Natural killer cell (primary cell): ENCODE results near the gene FOXD2. TPM values are rescaled to one million over a fixed set of nuclear protein-coding genes. Genes with fewer than 3 reads are reported as not detected.
A peak's percentile ranks its signal among the peaks of the same experiment; 100 is the strongest.

ENCODE experiments used
- ATAC-seq, 3 donors: fragments of 150-1000 bp in 2 of 3; fragments of 200-7000 bp in 1 of 3; cut with Tn5 transposase; 1 replicate in 1 of 3; 2 replicates in 2 of 3; pipeline ENCODE4 v1.10.0; 2021; ENCODE audit warnings: mild to moderate bottlenecking in 2 of 3, moderate library complexity in 2 of 3
- DNase-seq, 2 donors: peaks; one replicate each; pipeline versions ENCODE4 v3.0.0 to v3.0.0-alpha.2; 2013 to 2021; ENCODE audit warnings: mixed read lengths in 1 of 2
- H3K27ac ChIP-seq: one replicate; pipeline ENCODE4 v1.5.1; 2013; ENCODE audit warnings: mild to moderate bottlenecking, low read length
- H3K27me3 ChIP-seq: one replicate; pipeline ENCODE4 v1.6.1; 2013; ENCODE audit warnings: low read length; ENCODE audit not compliant: control insufficient read depth, insufficient read depth
- H3K36me3 ChIP-seq: one replicate; pipeline ENCODE4 v1.6.1; 2013; ENCODE audit warnings: low read length; ENCODE audit not compliant: control insufficient read depth, insufficient read depth
- H3K4me1 ChIP-seq: one replicate; pipeline ENCODE4 v1.6.1; 2013; ENCODE audit warnings: low read length; ENCODE audit not compliant: control insufficient read depth, insufficient read depth
- H3K4me3 ChIP-seq: one replicate; pipeline ENCODE4 v1.5.1; 2013; ENCODE audit warnings: low read length
- H3K9me3 ChIP-seq: one replicate; pipeline ENCODE4 v1.6.1; 2013; ENCODE audit warnings: low read length; ENCODE audit not compliant: control insufficient read depth, insufficient read depth
- H3K27ac Mint-ChIP-seq, 2 donors: one replicate each; pipeline ENCODE4 v1.8.0; 2022; ENCODE audit warnings: mild to moderate bottlenecking in 2 of 2, mixed read lengths in 2 of 2, moderate library complexity in 1 of 2
- H3K27me3 Mint-ChIP-seq, 2 donors: one replicate each; pipeline ENCODE4 v1.8.0; 2022; ENCODE audit warnings: low read depth in 2 of 2, mixed read lengths in 2 of 2
- H3K36me3 Mint-ChIP-seq: one replicate; pipeline ENCODE4 v1.8.0; 2022; ENCODE audit warnings: mixed read lengths
- H3K4me1 Mint-ChIP-seq, 2 donors: one replicate each; pipeline ENCODE4 v1.8.0; 2022; ENCODE audit warnings: mixed read lengths in 2 of 2
- H3K4me3 Mint-ChIP-seq: one replicate; pipeline ENCODE4 v1.8.0; 2022; ENCODE audit warnings: mild to moderate bottlenecking, moderate library complexity, mixed read lengths
- H3K9me3 Mint-ChIP-seq, 2 donors: one replicate each; pipeline ENCODE4 v1.8.0; 2022; ENCODE audit warnings: mixed read lengths in 2 of 2
- WGBS: methylation state at CpG from one replicate; pipeline ENCODE4 v1.1.7; 2013; ENCODE audit warnings: missing lambda C conversion rate; ENCODE audit not compliant: insufficient coverage; 5-methylcytosine and 5-hydroxymethylcytosine counted together
- intact Hi-C: fragments of 100-400 bp; cut with micrococcal nuclease; formaldehyde crosslinking; loops from one replicate; pipeline ENCODE4 v1.14.2; 2022
- total RNA-seq, 4 donors: library from RNA; stranded (reverse); fragments of 120-200 nt in 1 of 4; gene quantifications; one replicate each; pipeline versions ENCODE4 v1.2.3 to v1.2.4, GENCODE V29; 2013 to 2022
- TF ChIP-seq, protein P1 (sequence below): fragments of 200-600 bp; IDR thresholded peaks from one replicate; pipeline ENCODE4 v1.8.0; 2022; ENCODE audit warnings: antibody characterized with exemption

The FOXD2 gene
- total RNA-seq, 3 donors from 2014 or later (not counting 1 experiment from before 2014, with no cell fraction given) = 0.49 to 1.4 (median 1.1) TPM

DNA sequence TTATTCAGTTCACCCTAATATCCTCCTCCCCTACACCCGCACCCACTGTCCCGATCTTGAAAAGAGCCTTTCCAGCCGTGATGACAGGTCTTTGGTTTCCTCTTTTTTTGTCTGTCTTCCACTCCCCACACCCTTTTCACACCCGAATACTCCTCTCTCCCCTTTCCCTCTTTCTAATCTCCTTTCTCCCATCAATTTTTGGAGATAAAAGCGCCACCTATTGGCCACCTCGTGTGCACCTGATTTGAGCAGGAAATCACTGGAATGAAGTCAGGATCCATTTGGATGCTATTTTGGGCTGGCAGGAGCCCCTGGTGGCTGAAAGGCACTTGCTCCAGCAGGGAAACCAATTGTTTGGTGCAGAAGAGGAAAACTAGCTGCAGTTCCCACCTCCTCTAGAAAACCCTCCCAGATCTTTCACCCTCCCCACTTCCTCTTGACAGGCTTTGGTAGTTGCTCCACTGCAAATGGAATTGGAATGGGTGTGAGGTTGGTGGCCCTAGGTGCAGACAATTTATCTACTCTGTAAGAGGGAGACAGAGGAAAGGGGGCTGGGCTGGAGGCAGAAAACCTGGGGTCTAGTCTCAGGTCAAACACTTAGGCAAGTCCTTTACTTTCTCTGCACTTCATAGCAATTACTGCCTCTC is 13.4 kb upstream of the FOXD2 start:
- Mint-ChIP-seq H3K9me3 (no peaks in the 10 kb centered on the region), H3K27me3 (peaks cover 0 to 3% of the 10 kb centered on the region in 2 donors), H3K4me1 (peaks cover 12 to 16% of the 10 kb centered on the region in 2 donors), H3K36me3 (no peaks in the 10 kb centered on the region), H3K4me3 (no peak overlapping the region), H3K27ac (no peak overlapping the region)
- Histone ChIP-seq H3K27me3 (no peaks in the 10 kb centered on the region), H3K4me1 (no peaks in the 10 kb centered on the region), H3K27ac (no peak overlapping the region), H3K36me3 (no peaks in the 10 kb centered on the region), H3K9me3 (no peaks in the 10 kb centered on the region), H3K4me3 (no peak overlapping the region)
- DNase-seq = peak in 1 of 2 donors; percentile 33
- TF ChIP-seq, protein P1, sequence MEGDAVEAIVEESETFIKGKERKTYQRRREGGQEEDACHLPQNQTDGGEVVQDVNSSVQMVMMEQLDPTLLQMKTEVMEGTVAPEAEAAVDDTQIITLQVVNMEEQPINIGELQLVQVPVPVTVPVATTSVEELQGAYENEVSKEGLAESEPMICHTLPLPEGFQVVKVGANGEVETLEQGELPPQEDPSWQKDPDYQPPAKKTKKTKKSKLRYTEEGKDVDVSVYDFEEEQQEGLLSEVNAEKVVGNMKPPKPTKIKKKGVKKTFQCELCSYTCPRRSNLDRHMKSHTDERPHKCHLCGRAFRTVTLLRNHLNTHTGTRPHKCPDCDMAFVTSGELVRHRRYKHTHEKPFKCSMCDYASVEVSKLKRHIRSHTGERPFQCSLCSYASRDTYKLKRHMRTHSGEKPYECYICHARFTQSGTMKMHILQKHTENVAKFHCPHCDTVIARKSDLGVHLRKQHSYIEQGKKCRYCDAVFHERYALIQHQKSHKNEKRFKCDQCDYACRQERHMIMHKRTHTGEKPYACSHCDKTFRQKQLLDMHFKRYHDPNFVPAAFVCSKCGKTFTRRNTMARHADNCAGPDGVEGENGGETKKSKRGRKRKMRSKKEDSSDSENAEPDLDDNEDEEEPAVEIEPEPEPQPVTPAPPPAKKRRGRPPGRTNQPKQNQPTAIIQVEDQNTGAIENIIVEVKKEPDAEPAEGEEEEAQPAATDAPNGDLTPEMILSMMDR = peak; percentile 22
- intact Hi-C loops = no loop called here
- 9% methylated on average over 6 of the region's 6 CpGs for WGBS
- ATAC-seq = no peak

DNA sequence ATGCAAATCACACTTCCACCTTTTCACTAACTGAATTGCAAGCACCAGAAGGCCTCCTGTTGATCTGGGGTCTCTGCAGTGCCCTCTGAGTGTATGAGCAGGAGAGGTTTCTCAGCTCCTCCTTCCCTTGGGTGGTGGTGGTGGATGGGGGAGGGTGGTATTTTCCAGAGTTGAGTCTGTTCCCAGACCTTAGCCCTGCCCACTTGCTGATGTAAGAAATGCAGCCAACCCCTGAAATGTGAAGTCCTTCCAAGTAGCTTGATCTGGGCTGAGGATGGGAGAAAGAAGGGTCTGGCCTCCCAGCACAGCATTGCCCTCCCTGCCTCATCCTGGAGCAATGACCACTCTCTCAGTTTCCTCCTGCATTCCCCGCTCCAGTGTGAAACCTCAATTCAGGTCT is 6.3 kb upstream of the FOXD2 start:
- TF ChIP-seq, protein P1 = no peak
- H3K4me3 Mint-ChIP-seq = no peak overlapping the region
- Histone ChIP-seq H3K36me3 (no peaks in the 10 kb centered on the region), H3K27me3 (peaks cover 36% of the 10 kb centered on the region), H3K9me3 (no peaks in the 10 kb centered on the region), H3K27ac (no peak overlapping the region), H3K4me1 (peaks cover 44% of the 10 kb centered on the region), H3K4me3 (no peak overlapping the region)
- no peaks in the 10 kb centered on the region for H3K9me3 Mint-ChIP-seq
- intact Hi-C loops = loop anchor here (10.0 kb wide), 2 partner anchors 197 to 237 kb away; partner anchors contain the start of genes PDZK1IP1 and TAL1
- H3K4me1 Mint-ChIP-seq = peaks cover 47 to 54% of the 10 kb centered on the region in 2 donors
- no peak for DNase-seq
- WGBS = 100% methylated on average over 1 of the region's 1 CpG
- H3K36me3 Mint-ChIP-seq = no peaks in the 10 kb centered on the region
- H3K27ac Mint-ChIP-seq = no peak overlapping the region
- H3K27me3 Mint-ChIP-seq = peaks cover 6 to 20% of the 10 kb centered on the region in 2 donors
- ATAC-seq = no peak

DNA sequence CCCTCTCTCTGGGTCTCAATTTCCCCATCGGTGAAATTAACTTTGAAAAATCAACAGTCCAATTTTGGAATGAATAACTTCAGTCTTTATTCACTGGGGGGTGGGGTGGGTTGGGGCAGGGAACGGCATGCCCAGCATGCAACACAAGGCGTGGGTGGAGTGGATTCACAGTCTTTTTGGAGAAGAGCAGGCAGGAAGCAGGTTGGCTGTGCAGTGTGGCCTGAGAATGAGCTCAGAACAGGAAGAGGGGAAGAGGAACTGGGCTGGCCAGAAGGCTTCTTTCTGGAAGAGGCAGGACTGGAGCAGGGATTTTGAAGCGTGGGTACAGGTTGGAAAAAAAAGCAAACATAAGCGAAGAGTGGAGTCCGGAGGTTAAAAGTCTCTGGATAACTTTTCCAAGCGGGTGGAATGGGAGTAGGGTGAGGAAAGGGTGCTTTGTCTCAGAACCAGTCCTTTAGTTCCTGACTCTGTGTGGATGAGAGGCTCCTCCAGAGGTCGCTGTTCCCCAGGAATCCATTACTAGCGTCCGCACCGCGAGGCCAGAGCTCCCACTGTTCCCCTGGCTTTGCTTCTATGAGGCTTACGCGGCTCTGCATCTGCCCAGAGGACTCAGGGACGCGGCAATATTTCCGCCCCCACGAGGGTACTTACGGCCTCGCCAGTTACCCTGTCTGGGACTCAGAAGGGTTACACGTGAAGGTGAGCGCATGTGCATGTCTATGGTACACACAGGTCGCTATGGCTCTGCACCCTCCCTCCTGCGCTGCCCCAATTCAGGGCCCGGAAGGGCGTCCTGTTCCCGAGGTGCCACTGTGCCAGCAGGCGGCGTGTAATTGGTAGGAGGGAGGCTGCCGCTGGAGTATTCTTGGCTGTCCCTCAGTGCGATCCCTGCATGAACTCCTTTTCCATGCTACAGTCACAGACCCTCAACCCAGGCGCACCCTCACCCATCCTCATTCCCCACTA is 5.5 kb upstream of the FOXD2 start:
- WGBS = 18% methylated on average over 29 of the region's 32 CpGs
- peaks cover 49 to 56% of the 10 kb centered on the region in 2 donors for H3K4me1 Mint-ChIP-seq
- DNase-seq = peak; percentile 56 to 80
- TF ChIP-seq, protein P1 = peak; percentile 68
- Histone ChIP-seq H3K4me1 (peaks cover 48% of the 10 kb centered on the region), H3K4me3 (no peak overlapping the region), H3K36me3 (no peaks in the 10 kb centered on the region), H3K27ac (no peak overlapping the region), H3K27me3 (peaks cover 36% of the 10 kb centered on the region), H3K9me3 (no peaks in the 10 kb centered on the region)
- peaks cover 6 to 20% of the 10 kb centered on the region in 2 donors for H3K27me3 Mint-ChIP-seq
- H3K4me3 Mint-ChIP-seq = peak overlapping the region; percentile 65
- intact Hi-C loops = loop anchor here (10.0 kb wide), 2 partner anchors 198 to 238 kb away; partner anchors contain the start of genes PDZK1IP1 and TAL1
- H3K27ac Mint-ChIP-seq = no peak overlapping the region
- peak; percentile 37 to 54 (median 47) for ATAC-seq
- no peaks in the 10 kb centered on the region for H3K36me3 Mint-ChIP-seq
- no peaks in the 10 kb centered on the region for H3K9me3 Mint-ChIP-seq
